Measurements from ENCODE around the gene MZF1. TPM values are rescaled to one million over a fixed set of nuclear protein-coding genes. Genes with fewer than 3 reads are reported as not detected.
"Not testable (repeated sequence)": the region's sequence is repeated elsewhere in the genome, so short reads cannot be mapped to it uniquely, and the experiment has no call there.

The MZF1 gene
- total RNA-seq, 2 experiments from 2014 or later, result 28.6 to 33.1 TPM

DNA sequence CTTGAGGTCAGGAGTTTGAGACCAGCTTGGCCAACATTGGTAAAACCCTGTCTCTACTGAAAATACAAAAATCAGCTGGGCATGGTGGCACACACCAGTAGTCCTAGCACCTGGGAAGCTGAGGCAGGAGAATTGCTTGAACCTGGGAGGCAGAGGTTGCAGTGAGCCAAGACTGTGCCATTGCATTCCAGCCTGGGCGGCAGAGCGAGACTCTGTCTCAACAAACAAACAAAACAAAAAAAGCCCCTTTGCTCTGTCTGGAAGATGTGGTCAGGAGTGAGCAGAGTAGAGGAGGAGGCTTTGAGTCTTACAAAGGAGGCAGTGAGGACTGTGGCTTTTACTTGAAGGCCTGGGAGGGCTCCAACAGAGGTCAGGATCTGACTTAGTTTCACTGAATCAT lies 4.4 kb upstream of the MZF1 start:
- POLR2A ChIA-PET; H3K27me3 Mint-ChIP-seq; H3K36me3 Mint-ChIP-seq (ENCODE audit: low read depth); H3K4me3 Mint-ChIP-seq; H3K9me3 Mint-ChIP-seq: not testable (repeated sequence)
- Mint-ChIP-seq H3K27ac (peak overlapping the region; percentile 39), H3K4me1 (peaks cover 43% of the 10 kb centered on the region)
- peak; percentile 2 for DNase-seq
- CTCF ChIA-PET, result interaction anchor here (0.6 to 7.4 kb wide), 3 partner anchors 59 to 812 kb away, joined by 3 to 72 read pairs (median 33); partner anchors contain the start of gene ZBTB45

GRCh38 chr19:58575183-58576041 lies 2.3 kb upstream of the MZF1 start:
- CTCF ChIA-PET, result interaction anchor here (1.3 to 7.4 kb wide), 3 partner anchors 57 to 92 kb away, joined by 4 to 72 read pairs (median 8); partner anchors contain the start of gene ZBTB45
- Mint-ChIP-seq H3K4me1 (peaks cover 46% of the 10 kb centered on the region), H3K27me3 (no peaks in the 10 kb centered on the region), H3K36me3 (ENCODE audit: low read depth) (peaks cover 11% of the 10 kb centered on the region), H3K9me3 (no peaks in the 10 kb centered on the region), H3K4me3 (peak overlapping the region; percentile 95), H3K27ac (peak overlapping the region; percentile 99)
- peak; percentile 83 for DNase-seq
- POLR2A ChIA-PET, result interaction anchor here (1.0 to 1.9 kb wide), 2 partner anchors 15 to 55 kb away, joined by 3 to 5 read pairs; partner anchors contain the start of gene ZBTB45

DNA sequence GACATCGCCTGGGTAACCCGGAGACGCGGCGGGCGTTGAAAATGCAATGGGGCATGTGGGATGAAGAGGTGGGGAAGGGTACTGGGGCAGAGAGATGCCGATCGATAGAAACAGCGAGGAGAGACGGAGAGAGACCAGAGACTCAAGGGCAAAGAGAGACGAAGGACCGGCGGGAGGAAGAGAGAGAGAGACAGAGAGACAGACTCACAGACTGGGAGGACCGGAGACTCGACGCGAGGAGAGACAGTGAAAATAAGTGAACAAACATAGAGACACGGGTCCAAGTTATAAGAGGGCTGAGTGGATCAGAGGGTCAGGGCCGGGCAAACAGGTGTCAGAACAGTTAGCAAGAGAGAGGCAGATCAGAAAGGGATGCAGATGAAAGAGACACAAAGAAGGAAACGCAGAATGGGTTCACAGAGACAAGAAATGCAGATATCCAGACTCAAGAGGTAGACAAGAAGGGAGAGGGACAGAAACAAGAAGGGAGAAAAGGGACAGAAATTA lies 576 bp upstream of the MZF1 start:
- ChIA-PET POLR2A (no interaction called here), CTCF (interaction anchor here (0.7 to 2.3 kb wide), 2 partner anchors 60 to 222 kb away, joined by 4 to 8 read pairs; no protein-coding TSS in a partner anchor)
- Mint-ChIP-seq H3K27me3 (no peaks in the 10 kb centered on the region), H3K27ac (peak overlapping the region; percentile 99), H3K36me3 (ENCODE audit: low read depth) (peaks cover 17% of the 10 kb centered on the region), H3K9me3 (no peaks in the 10 kb centered on the region), H3K4me1 (peaks cover 45% of the 10 kb centered on the region), H3K4me3 (peak overlapping the region; percentile 95)
- no peak for DNase-seq

DNA sequence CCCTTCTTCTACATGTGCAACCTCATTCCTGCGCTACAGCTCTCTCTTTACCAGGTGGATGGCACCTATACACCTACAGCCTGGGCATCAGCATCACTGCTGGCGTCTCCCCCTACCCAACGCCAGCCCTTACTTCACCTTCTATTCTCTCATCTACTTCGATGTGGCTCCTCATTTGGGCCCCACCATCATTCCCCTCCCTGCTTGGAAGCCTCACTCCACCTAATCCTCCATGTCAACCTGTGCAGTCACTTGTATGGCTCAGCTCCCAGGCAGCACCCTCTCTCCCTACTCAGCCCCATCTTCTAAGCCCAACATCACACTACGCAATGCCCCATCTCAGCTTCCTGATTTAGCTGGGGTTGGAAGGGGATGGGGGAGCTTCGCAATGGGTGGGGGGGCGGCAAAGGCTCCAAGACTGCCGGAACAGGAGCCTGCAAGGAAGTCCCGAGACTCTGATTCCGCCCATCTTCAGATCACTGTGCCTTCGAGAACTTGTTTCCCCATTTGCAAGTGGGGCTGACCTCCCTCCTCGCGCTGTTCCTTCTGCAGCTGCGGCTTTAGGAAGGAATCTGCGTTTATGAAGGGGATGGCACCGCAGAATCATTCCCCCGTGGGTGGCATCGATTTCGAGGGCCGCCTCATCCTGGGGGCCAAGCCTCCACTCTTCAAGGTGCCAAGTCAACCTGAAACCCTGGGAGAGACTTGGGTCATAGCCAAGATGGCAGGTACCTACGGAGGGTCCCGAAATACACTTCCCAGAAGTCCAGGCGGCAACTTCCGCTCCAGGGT lies 913 bp downstream of the MZF1 start:
- Mint-ChIP-seq H3K36me3 (ENCODE audit: low read depth) (peaks cover 20% of the 10 kb centered on the region), H3K27me3 (no peaks in the 10 kb centered on the region), H3K27ac (peak overlapping the region; percentile 99), H3K4me3 (peak overlapping the region; percentile 95), H3K4me1 (peaks cover 45% of the 10 kb centered on the region), H3K9me3 (no peaks in the 10 kb centered on the region)
- DNase-seq, result no peak
- ChIA-PET CTCF (interaction anchor here (0.7 to 2.9 kb wide), 6 partner anchors 10 to 52 kb away, joined by 3 to 14 read pairs (median 4); partner anchors contain the start of genes CHMP2A and ZBTB45), POLR2A (interaction anchor here (0.5 to 1.2 kb wide), 3 partner anchors 8 to 18 kb away, joined by 3 to 7 read pairs (median 5); no protein-coding TSS in a partner anchor)

DNA sequence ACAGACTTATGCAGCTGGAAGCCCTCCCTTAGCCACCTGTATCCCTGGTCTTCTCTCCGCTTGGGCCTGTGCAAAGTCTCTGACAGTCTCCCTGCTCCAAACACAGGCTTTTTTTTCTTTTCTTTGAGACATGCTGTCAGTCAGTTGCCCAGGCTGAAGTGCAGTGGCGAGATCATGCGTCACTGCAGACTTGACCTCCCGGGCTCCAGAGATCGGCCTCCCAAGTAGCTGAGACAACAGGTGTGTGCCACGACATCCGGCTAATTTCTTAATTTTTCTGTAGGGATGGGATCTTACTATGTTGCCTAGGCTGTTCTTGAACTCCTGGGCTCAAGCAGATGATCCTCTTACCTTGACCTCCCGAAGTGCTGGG lies 1.6 kb downstream of the MZF1 start:
- H3K4me3 Mint-ChIP-seq, result peak overlapping the region; percentile 95
- POLR2A ChIA-PET, result interaction anchor here (0.6 to 1.2 kb wide), 2 partner anchors 12 to 18 kb away, joined by 5 to 7 read pairs; no protein-coding TSS in a partner anchor

GRCh38 chr19:58570770-58571574 lies 2.2 kb downstream of the MZF1 start:
- H3K4me1 Mint-ChIP-seq, result peaks cover 41% of the 10 kb centered on the region
- H3K4me3 Mint-ChIP-seq, result peak overlapping the region; percentile 95
- H3K9me3 Mint-ChIP-seq, result no peaks in the 10 kb centered on the region
- peaks cover 23% of the 10 kb centered on the region for H3K36me3 Mint-ChIP-seq (ENCODE audit: low read depth)
- no peak for DNase-seq
- H3K27me3 Mint-ChIP-seq, result no peaks in the 10 kb centered on the region
- ChIA-PET POLR2A (interaction anchor here (1.2 kb wide), 1 partner anchor 17 kb away, joined by 5 read pairs; no protein-coding TSS in a partner anchor), CTCF (interaction anchor here (1.2 to 2.9 kb wide), 4 partner anchors 9 to 51 kb away, joined by 3 to 14 read pairs (median 6); partner anchors contain the start of gene ZBTB45)
- peak overlapping the region; percentile 36 for H3K27ac Mint-ChIP-seq

More for the DNA sequence above, 1.6 kb downstream of the MZF1 start:
- no peak for DNase-seq
- peaks cover 43% of the 10 kb centered on the region for H3K4me1 Mint-ChIP-seq
- CTCF ChIA-PET, result interaction anchor here (1.1 to 2.9 kb wide), 4 partner anchors 10 to 52 kb away, joined by 3 to 14 read pairs (median 4); partner anchors contain the start of gene ZBTB45
- H3K36me3 Mint-ChIP-seq (ENCODE audit: low read depth), result peaks cover 21% of the 10 kb centered on the region
- H3K9me3 Mint-ChIP-seq, result no peaks in the 10 kb centered on the region
- H3K27me3 Mint-ChIP-seq, result no peaks in the 10 kb centered on the region
- peak overlapping the region; percentile 99 for H3K27ac Mint-ChIP-seq

DNA sequence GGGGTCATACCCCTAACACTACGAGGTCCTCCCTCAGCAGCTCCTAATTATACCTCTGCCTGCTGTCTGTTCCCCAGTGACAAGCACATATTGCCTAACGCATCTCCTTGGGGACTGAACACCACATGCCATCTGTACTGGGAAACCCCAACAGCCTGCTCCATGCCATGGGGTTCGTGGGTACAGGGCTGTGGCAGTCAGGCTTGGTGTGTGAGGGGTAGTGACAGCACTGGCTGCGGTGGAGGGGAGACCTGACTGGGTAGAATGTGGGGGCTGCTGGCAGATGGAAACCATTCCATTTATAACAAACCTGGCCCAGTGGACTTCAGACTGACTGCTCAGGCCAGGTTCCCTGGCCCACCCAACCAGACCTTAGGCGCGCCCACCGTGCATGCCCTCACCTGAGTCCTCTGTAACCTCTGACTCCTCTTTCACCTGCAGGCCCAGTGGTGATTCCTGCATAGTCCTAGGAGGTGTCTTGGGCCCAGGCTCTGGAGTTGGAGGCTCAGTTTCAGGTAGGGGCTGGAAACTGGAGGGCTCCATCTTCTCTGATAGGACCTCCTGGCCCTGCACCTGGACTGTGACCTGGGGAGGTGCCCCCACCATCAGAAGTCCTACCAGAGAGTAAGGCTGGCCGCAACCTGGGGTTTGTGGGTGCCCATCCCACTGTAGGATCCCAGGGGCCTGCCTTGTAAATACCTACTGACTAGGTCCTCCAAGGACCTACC lies 3.0 kb downstream of the MZF1 start:
- no peak overlapping the region for H3K4me3 Mint-ChIP-seq
- ChIA-PET POLR2A (no interaction called here), CTCF (interaction anchor here (0.6 to 1.9 kb wide), 5 partner anchors 9 to 343 kb away, joined by 3 to 7 read pairs (median 4); partner anchors contain the start of gene ZBTB45)
- H3K36me3 Mint-ChIP-seq (ENCODE audit: low read depth), result peaks cover 23% of the 10 kb centered on the region
- no peak for DNase-seq
- no peaks in the 10 kb centered on the region for H3K9me3 Mint-ChIP-seq
- peaks cover 37% of the 10 kb centered on the region for H3K4me1 Mint-ChIP-seq
- no peaks in the 10 kb centered on the region for H3K27me3 Mint-ChIP-seq
- no peak overlapping the region for H3K27ac Mint-ChIP-seq

DNA sequence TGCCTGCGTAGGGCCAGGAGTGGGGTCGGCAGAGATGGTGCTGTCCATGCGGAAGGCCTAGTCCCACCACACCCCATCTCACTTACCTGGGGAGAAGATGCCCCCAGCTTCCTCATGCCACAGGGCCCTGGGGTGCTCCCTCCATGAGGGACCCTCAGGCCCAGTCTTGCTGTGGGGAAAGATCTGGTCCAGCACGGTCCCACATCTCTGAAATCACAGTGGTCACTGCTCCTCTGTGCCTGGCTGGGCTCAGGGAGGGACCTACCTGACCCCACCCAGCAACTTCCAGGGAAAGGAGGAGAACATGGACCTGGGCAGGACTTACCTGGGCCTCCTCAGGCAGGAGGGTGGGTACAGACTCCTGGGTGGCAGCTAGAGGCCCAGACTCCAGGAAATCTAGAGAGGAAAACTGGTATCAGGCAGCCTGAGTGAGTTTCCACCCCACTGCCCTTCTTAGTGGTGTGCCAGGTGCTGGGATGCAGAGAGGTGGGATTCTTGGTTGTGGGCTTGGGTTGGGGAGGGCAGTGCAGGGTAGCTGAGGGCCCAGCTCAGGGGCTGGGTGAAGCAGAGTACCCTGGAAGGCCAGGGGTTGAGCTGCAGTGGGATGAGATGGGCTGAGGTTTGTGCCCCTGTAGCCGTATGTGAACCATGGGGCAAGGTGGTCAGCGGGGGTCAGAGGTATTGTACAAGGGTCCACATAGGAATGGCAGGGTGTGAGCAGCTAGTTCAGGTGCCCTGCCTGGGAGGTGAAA lies 3.8 kb downstream of the MZF1 start:
- Mint-ChIP-seq H3K27ac (peak overlapping the region; percentile 5), H3K4me1 (peaks cover 37% of the 10 kb centered on the region), H3K27me3 (no peaks in the 10 kb centered on the region), H3K36me3 (ENCODE audit: low read depth) (peaks cover 26% of the 10 kb centered on the region), H3K4me3 (no peak overlapping the region), H3K9me3 (no peaks in the 10 kb centered on the region)
- no peak for DNase-seq
- POLR2A ChIA-PET, result no interaction called here
- CTCF ChIA-PET, result interaction anchor here (0.6 to 1.7 kb wide), 4 partner anchors 8 to 342 kb away, joined by 3 to 7 read pairs (median 4); partner anchors contain the start of gene ZBTB45

DNA sequence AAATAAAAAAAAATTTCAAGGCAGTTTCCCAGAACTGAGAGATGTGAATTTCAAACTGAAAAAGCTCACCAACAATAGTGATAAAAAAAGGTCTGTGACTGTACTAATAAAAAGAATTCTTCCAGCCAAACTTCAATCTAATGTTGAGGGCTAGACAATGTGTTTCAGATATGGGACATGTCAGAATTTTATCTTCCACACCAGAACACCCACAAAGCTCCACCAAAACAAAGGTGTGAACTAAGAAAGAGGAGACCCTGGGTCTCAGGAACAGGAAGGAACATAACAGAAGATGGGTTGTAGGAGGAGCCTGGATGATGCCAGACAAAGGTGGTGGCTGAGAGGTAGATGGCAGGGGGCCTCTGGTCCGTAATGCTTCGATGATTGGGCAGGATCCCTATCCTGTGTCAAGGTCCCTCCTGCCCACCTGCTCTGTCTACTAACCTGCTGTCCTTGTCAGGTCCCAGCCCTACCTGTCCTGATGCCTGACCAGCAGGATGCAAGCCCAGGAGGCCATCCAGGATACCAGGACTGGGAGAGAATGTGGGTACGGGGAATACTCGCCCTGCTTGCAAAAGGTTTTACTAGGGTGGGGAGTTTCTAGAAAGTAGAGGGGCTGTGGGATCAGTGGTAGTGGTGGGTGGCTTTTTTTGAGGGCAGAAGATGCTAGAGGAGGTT lies 4.5 kb downstream of the MZF1 start:
- H3K27me3 Mint-ChIP-seq, result no peaks in the 10 kb centered on the region
- peaks cover 39% of the 10 kb centered on the region for H3K4me1 Mint-ChIP-seq
- H3K36me3 Mint-ChIP-seq (ENCODE audit: low read depth), result peaks cover 33% of the 10 kb centered on the region
- H3K4me3 Mint-ChIP-seq, result no peak overlapping the region
- CTCF ChIA-PET, result interaction anchor here (1.2 to 1.5 kb wide), 2 partner anchors 25 to 49 kb away, joined by 3 to 6 read pairs; partner anchors contain the start of gene ZBTB45
- H3K9me3 Mint-ChIP-seq, result no peaks in the 10 kb centered on the region
- no peak overlapping the region for H3K27ac Mint-ChIP-seq
- no peak for DNase-seq
- POLR2A ChIA-PET, result no interaction called here

DNA sequence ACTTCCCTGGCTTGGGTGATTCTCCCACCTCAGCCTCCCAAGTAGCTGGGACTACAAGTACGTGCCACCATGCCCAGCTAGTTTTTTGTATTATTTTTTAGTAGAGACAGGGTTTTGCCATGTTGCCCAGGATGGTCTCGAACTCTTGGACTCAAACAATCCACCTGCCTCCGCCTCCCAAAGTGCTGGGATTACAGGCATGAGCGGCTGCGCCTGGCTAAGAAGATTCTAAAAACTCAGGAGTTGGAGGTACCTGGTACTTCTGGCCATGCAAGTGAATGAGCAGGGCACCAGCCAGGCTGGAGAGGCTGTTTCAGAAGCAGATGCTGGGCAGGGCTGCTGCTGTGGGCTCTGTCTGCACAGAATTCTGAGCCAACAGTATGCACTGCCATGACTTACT lies 6.1 kb downstream of the MZF1 start:
- Mint-ChIP-seq H3K36me3 (ENCODE audit: low read depth) (peaks cover 30% of the 10 kb centered on the region), H3K4me1 (peaks cover 42% of the 10 kb centered on the region), H3K27me3 (no peaks in the 10 kb centered on the region), H3K9me3 (no peaks in the 10 kb centered on the region), H3K4me3 (no peak overlapping the region), H3K27ac (no peak overlapping the region)
- DNase-seq, result no peak
- POLR2A ChIA-PET, result no interaction called here
- CTCF ChIA-PET, result interaction anchor here (0.9 to 1.3 kb wide), 2 partner anchors 47 to 53 kb away, joined by 3 to 4 read pairs; partner anchors contain the start of gene ZBTB45
